Stomach (tissue), 4 donors: Measurements from ENCODE around the gene MICAL3.
"Not testable (repeated sequence)": the region's sequence is repeated elsewhere in the genome, so short reads cannot be mapped to it uniquely, and the experiment has no call there.

Experiments
- CTCF ChIP-seq, 7 experiments: fragments of 450-650 bp in 4 of 7; fragments of 200-600 bp in 3 of 7; sonication (generic) in 3 of 7; IDR thresholded peaks; one replicate each; pipeline ENCODE4 v1.5.1; 2016 to 2019; ENCODE audit warnings: antibody characterized with exemption in 7 of 7, control low read depth in 2 of 7, mild to moderate bottlenecking in 1 of 7
- POLR2A ChIP-seq, 4 donors: fragments of 450-650 bp; IDR thresholded peaks; one replicate each; pipeline ENCODE4 v1.6.1; 2016; ENCODE audit warnings: antibody characterized with exemption in 4 of 4, control low read depth in 2 of 4, mild to moderate bottlenecking in 1 of 4, moderate library complexity in 1 of 4

DNA sequence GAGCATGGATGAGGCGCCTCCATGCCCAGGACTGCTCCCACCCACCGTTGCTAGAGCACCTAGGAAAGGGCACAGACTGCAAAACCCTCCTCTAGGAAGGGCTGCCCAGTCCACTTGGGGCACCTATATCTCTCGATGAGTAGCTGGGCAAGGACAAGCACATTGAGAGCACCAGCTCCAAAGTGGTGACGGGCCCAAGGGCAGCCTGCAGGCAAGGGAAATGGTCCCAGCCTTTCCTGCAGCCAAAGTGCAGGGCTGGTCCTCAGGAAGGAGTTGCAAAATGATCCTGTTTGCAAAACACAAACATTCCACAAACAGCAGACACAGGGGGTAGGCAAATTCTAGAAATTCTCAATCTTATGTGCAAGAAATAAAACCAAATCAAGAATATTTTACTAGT, 32.4 kb downstream of the MICAL3 start:
- not testable (repeated sequence) for TF ChIP-seq POLR2A, CTCF (IDR thresholded peaks at IDR 0.05)
